ENCODE measurements around the gene GSK3A.

DNA sequence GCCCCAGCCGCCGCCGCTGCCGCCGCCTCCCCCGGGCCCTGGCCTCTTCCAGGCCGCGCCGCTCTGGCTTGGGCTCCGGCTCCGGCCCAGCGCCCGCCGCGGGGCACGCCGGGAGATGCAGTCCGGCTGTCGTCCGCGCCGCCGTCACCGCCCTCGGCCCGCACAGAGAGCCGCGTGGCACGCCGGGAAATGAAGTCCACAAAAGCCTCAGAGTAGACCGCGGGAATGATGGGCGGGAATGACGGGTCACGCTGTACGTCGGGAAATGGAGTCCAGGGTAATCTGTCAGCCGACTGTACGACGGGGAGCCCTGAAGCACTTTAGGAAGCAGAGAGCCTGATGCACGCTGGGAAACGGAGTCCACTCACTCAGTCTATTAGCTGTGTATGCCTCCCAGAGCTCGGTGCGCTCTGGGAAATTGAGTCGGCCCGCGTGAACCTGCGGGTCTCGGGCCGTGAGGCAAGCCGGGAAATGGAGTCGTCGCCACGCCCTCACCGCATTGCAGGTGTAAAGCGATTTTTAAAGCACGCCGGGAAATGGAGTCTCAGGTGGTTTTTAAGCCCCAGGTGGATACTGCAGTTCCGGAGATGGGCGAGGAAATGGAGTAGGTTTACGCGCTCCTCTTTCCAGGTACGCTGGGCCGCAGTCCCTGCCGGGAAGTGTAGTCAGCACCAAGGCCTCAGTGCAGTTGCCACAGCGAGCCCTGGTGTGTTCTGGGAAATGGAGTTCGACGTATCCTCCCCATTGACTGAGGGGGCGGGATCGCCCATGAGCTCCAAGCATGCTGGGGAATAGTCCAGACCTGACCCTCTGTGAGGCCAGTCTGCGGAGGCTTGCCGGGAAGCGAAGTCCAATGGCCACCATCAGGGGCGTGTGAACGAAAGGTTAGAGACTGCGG is at the start of gene GSK3A:
- TF ChIP-seq, protein P1, sequence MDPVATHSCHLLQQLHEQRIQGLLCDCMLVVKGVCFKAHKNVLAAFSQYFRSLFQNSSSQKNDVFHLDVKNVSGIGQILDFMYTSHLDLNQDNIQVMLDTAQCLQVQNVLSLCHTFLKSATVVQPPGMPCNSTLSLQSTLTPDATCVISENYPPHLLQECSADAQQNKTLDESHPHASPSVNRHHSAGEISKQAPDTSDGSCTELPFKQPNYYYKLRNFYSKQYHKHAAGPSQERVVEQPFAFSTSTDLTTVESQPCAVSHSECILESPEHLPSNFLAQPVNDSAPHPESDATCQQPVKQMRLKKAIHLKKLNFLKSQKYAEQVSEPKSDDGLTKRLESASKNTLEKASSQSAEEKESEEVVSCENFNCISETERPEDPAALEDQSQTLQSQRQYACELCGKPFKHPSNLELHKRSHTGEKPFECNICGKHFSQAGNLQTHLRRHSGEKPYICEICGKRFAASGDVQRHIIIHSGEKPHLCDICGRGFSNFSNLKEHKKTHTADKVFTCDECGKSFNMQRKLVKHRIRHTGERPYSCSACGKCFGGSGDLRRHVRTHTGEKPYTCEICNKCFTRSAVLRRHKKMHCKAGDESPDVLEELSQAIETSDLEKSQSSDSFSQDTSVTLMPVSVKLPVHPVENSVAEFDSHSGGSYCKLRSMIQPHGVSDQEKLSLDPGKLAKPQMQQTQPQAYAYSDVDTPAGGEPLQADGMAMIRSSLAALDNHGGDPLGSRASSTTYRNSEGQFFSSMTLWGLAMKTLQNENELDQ (CRISPR knock-in tag; IDR thresholded peaks at IDR 0.05; ENCODE audit: borderline replicate concordance) = no peak
- TF ChIP-seq CBX8 (IDR thresholded peaks at IDR 0.05; ENCODE audit: borderline replicate concordance, extremely low read depth, low read depth, low read length, poor library complexity, severe bottlenecking) = no peak
- no peak for TF ChIP-seq RBM14 (IDR thresholded peaks at IDR 0.05; ENCODE audit: borderline replicate concordance, insufficient read depth, low read depth, low read length)
- TF ChIP-seq, protein P2, sequence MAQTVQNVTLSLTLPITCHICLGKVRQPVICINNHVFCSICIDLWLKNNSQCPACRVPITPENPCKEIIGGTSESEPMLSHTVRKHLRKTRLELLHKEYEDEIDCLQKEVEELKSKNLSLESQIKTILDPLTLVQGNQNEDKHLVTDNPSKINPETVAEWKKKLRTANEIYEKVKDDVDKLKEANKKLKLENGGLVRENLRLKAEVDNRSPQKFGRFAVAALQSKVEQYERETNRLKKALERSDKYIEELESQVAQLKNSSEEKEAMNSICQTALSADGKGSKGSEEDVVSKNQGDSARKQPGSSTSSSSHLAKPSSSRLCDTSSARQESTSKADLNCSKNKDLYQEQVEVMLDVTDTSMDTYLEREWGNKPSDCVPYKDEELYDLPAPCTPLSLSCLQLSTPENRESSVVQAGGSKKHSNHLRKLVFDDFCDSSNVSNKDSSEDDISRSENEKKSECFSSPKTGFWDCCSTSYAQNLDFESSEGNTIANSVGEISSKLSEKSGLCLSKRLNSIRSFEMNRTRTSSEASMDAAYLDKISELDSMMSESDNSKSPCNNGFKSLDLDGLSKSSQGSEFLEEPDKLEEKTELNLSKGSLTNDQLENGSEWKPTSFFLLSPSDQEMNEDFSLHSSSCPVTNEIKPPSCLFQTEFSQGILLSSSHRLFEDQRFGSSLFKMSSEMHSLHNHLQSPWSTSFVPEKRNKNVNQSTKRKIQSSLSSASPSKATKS (CRISPR knock-in tag; IDR thresholded peaks at IDR 0.05) = no peak
- peak; percentile 85 to 88 for TF ChIP-seq SIX5 (IDR thresholded peaks at IDR 0.05; ENCODE audit: borderline replicate concordance in 1 of 2, insufficient read depth in 1 of 2, low read depth in 1 of 2, low read length in 2 of 2)
- TF ChIP-seq MTA1 (IDR thresholded peaks at IDR 0.05; ENCODE audit: borderline replicate concordance) = peak; percentile 54; the same call in 1 of the 2 replicates
- no peak for TF ChIP-seq XRCC3 (IDR thresholded peaks at IDR 0.05)
- TF ChIP-seq SMARCE1 (IDR thresholded peaks at IDR 0.05) = no peak
- TF ChIP-seq, protein P3, sequence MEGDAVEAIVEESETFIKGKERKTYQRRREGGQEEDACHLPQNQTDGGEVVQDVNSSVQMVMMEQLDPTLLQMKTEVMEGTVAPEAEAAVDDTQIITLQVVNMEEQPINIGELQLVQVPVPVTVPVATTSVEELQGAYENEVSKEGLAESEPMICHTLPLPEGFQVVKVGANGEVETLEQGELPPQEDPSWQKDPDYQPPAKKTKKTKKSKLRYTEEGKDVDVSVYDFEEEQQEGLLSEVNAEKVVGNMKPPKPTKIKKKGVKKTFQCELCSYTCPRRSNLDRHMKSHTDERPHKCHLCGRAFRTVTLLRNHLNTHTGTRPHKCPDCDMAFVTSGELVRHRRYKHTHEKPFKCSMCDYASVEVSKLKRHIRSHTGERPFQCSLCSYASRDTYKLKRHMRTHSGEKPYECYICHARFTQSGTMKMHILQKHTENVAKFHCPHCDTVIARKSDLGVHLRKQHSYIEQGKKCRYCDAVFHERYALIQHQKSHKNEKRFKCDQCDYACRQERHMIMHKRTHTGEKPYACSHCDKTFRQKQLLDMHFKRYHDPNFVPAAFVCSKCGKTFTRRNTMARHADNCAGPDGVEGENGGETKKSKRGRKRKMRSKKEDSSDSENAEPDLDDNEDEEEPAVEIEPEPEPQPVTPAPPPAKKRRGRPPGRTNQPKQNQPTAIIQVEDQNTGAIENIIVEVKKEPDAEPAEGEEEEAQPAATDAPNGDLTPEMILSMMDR (IDR thresholded peaks at IDR 0.05 in 2 of 3, conservative IDR thresholded peaks at IDR 0.05 in 1 of 3; ENCODE audit: insufficient read depth in 2 of 3, low read depth in 1 of 3, low read length in 3 of 3) = peak; percentile 1 to 31 (median 22); a peak in 2 of 6 replicates
- TF ChIP-seq, protein P4, sequence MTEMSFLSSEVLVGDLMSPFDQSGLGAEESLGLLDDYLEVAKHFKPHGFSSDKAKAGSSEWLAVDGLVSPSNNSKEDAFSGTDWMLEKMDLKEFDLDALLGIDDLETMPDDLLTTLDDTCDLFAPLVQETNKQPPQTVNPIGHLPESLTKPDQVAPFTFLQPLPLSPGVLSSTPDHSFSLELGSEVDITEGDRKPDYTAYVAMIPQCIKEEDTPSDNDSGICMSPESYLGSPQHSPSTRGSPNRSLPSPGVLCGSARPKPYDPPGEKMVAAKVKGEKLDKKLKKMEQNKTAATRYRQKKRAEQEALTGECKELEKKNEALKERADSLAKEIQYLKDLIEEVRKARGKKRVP (CRISPR knock-in tag; IDR thresholded peaks at IDR 0.05) = no peak; the same call in 1 of the 2 replicates
- TF ChIP-seq, protein P5, sequence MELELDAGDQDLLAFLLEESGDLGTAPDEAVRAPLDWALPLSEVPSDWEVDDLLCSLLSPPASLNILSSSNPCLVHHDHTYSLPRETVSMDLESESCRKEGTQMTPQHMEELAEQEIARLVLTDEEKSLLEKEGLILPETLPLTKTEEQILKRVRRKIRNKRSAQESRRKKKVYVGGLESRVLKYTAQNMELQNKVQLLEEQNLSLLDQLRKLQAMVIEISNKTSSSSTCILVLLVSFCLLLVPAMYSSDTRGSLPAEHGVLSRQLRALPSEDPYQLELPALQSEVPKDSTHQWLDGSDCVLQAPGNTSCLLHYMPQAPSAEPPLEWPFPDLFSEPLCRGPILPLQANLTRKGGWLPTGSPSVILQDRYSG (tag; conservative IDR thresholded peaks at IDR 0.05; ENCODE audit: low read depth) = peak; percentile 80; the same call in 1 of the 2 replicates
- TF ChIP-seq POLR2A (conservative IDR thresholded peaks at IDR 0.05) = peak; percentile 96
- TF ChIP-seq TCF7L2 (IDR thresholded peaks at IDR 0.05; ENCODE audit: low read depth, low read length) = no peak
- TF ChIP-seq CBFA2T3 (IDR thresholded peaks at IDR 0.05) = no peak
